Measurements from ENCODE around the gene EML5.

- TF ChIP-seq CTCF (IDR thresholded peaks at IDR 0.05; ENCODE audit: extremely low read depth in 1 of 2, insufficient read depth in 1 of 2, low read depth in 1 of 2, low read length in 2 of 2) (no peak), POLR2A (IDR thresholded peaks at IDR 0.05; ENCODE audit: low read depth, low read length) (no peak), MAX (IDR thresholded peaks at IDR 0.05; ENCODE audit: insufficient read depth, insufficient read length) (no peak), MYC (IDR thresholded peaks at IDR 0.05; ENCODE audit: low read depth, low read length) (no peak), GATA2 (IDR thresholded peaks at IDR 0.05; ENCODE audit: insufficient read depth, insufficient read length, low read depth, low read length) (no peak), EZH2 (IDR thresholded peaks at IDR 0.05; ENCODE audit: borderline replicate concordance, low read depth, low read length, severe bottlenecking) (no peak), JUN (IDR thresholded peaks at IDR 0.05; ENCODE audit: borderline replicate concordance, insufficient read depth, insufficient read length, low read depth) (no peak)
These were observed 110.1 kb downstream of the EML5 start for GRCh38 chr14:88682495-88683114.

Data from endothelial cell of umbilical vein (primary cell).